Measurements from ENCODE around the gene C1orf35.

The C1orf35 gene

GRCh38 chr1:228131766-228132165, 28.6 kb upstream of the C1orf35 start:
- Histone ChIP-seq H3K27ac (replicated peaks) (no peak overlapping the region), H3K27me3 (ENCODE audit: insufficient read depth, poor library complexity, severe bottlenecking) (no peaks in the 10 kb centered on the region)

GRCh38 chr1:228125185-228125584, 22.1 kb upstream of the C1orf35 start:
- TF ChIP-seq CTCF (IDR thresholded peaks at IDR 0.05; ENCODE audit: insufficient read depth, low read length) (no peak), SPI1 (IDR thresholded peaks at IDR 0.05; ENCODE audit: borderline replicate concordance, low read depth) (no peak), POLR2AphosphoS5 (IDR thresholded peaks at IDR 0.05; ENCODE audit: low read depth) (no peak), REST (IDR thresholded peaks at IDR 0.05; ENCODE audit: insufficient replicate concordance, low read depth) (no peak), GABPA (IDR thresholded peaks at IDR 0.05; ENCODE audit: low read depth) (no peak)
- no peak for DNase-seq (ENCODE audit: low read depth in 1 of 2, low spot score in 1 of 2)
- no peak overlapping the region for H3K27ac ChIP-seq (replicated peaks)
- H3K4me3 ChIP-seq (replicated peaks; ENCODE audit: insufficient read depth, low read length) = no peak overlapping the region
- H3K27me3 ChIP-seq (ENCODE audit: insufficient read depth, poor library complexity, severe bottlenecking) = no peaks in the 10 kb centered on the region

More at GRCh38 chr1:228131766-228132165, 28.6 kb upstream of the C1orf35 start:
- TF ChIP-seq REST (IDR thresholded peaks at IDR 0.05; ENCODE audit: insufficient replicate concordance, low read depth) (no peak), CTCF (IDR thresholded peaks at IDR 0.05; ENCODE audit: insufficient read depth, low read length) (no peak), GABPA (IDR thresholded peaks at IDR 0.05; ENCODE audit: low read depth) (no peak), POLR2AphosphoS5 (IDR thresholded peaks at IDR 0.05; ENCODE audit: low read depth) (no peak), SPI1 (IDR thresholded peaks at IDR 0.05; ENCODE audit: borderline replicate concordance, low read depth) (no peak)
- H3K4me3 ChIP-seq (replicated peaks; ENCODE audit: insufficient read depth, low read length) = no peak overlapping the region
- no peak for DNase-seq (ENCODE audit: low read depth in 1 of 2, low spot score in 1 of 2)

GRCh38 chr1:228123505-228123904, 20.4 kb upstream of the C1orf35 start:
- no peak for DNase-seq (ENCODE audit: low read depth in 1 of 2, low spot score in 1 of 2)

More at GRCh38 chr1:228123505-228123904, 20.4 kb upstream of the C1orf35 start:
- TF ChIP-seq SPI1 (IDR thresholded peaks at IDR 0.05; ENCODE audit: borderline replicate concordance, low read depth) = no peak
- TF ChIP-seq REST (IDR thresholded peaks at IDR 0.05; ENCODE audit: insufficient replicate concordance, low read depth) = no peak
- no peak for TF ChIP-seq POLR2AphosphoS5 (IDR thresholded peaks at IDR 0.05; ENCODE audit: low read depth)
- TF ChIP-seq CTCF (IDR thresholded peaks at IDR 0.05; ENCODE audit: insufficient read depth, low read length) = no peak
- TF ChIP-seq GABPA (IDR thresholded peaks at IDR 0.05; ENCODE audit: low read depth) = no peak
- H3K27ac ChIP-seq (replicated peaks) = no peak overlapping the region
- H3K4me3 ChIP-seq (replicated peaks; ENCODE audit: insufficient read depth, low read length) = no peak overlapping the region
- H3K27me3 ChIP-seq (ENCODE audit: insufficient read depth, poor library complexity, severe bottlenecking) = no peaks in the 10 kb centered on the region
